GM12874 (cell line): ENCODE data around the gene NUP214.

ENCODE experiments used
- CTCF ChIP-seq: IDR thresholded peaks from 2 replicates; pipeline ENCODE4 v1.5.1; 2011; ENCODE audit warnings: low read depth, mild to moderate bottlenecking, control low read depth, low read length, moderate library complexity; ENCODE audit not compliant: insufficient read depth

The NUP214 gene

GRCh38 chr9:131193051-131193450 lies 67.7 kb downstream of the NUP214 start:
- TF ChIP-seq CTCF, result no peak

DNA sequence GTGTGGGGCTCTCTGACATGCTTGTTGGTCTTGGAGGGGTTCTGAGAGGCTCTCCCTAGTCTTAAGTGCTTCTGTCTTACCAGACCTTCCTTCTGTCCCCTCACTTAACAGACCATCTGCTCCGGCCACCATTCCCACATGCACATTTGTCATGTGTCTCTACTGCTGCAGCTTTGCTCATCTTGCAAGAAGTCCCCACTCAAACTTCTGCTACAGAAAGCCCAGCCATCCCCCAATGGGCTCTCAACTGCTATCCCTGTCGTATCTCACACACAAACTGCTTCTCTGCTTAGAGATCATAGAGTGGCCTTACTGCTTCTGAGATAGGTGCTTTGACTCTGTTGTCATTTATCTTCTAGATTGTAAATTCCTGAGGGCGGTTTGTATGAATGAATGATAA lies 69.4 kb downstream of the NUP214 start:
- no peak for TF ChIP-seq CTCF

GRCh38 chr9:131197160-131197911 lies 72.0 kb downstream of the NUP214 start:
- no peak for TF ChIP-seq CTCF

- no peak for TF ChIP-seq CTCF
Measured at GRCh38 chr9:131198041-131198715, 72.8 kb downstream of the NUP214 start.

DNA sequence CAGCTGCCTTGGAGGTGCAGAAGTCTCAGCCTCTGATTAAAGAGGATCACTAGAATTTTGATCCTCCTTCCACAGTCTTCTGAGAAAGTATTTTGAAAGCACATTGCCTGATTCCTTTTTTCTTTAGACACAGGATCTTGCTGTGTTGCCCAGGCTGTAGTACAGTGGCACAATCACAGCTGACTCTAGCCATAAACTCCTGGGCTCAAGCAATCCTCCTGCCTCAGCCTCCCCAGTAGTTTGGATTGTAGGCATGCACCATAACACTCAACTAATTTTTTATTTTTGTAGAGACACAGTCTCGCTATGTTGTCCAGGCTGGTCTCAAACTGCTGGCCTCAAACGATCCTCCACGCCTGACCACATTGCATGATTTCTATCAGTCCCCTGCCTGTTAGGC lies 76.5 kb downstream of the NUP214 start:
- TF ChIP-seq CTCF, result no peak

GRCh38 chr9:131203431-131204218 lies 78.2 kb downstream of the NUP214 start:
- TF ChIP-seq CTCF, result peak; percentile 41

DNA sequence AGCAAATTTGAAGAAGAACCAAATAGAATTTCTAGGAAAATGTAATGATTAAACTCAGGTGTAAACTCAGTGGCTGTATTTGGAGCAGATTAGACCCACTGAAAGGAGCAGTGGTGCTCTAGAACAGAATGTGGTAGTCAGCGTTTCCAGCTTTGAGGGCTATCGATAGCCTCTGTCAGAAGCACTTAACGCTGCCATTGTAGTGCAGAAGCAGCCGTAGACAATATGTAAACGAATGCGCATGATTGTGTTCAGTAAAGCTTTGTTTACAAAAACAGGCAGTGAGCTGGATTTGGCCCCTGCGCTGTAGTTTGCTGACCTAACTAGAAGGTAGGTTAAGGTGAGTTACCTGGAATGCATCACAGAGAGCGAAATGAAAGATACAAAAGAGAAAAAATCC lies 78.9 kb downstream of the NUP214 start:
- no peak for TF ChIP-seq CTCF
